ENCODE measurements around the gene GRIP2. TPM values are rescaled to one million over a fixed set of nuclear protein-coding genes. Genes with fewer than 3 reads are reported as not detected.

GRIP2 gene
- total and polyA plus RNA-seq, 2 donors (not counting 3 experiments of a cell fraction or from before 2014, with no cell fraction given) = not detected

DNA sequence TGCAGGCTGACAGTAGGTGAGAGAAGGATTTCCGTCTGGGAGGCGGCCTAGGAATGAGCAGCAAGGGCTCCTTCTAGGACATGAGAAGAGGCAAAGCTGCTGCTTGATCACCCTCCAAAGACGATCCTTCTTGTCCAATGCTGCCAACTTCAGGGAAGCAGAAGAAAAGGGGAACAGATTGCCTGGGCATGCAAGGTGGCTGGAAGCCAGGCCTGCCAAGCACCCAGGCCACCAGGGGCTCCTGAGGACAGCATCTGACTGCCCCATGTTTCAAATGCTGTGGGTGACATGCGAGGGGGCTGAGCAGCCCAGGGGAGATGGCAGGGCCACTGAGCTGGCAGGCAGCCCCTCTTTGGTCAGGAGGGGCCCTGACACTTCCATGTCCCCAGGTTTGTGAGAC lies 3.3 kb upstream of the GRIP2 start:
- DNase-seq (ENCODE audit: low read depth, low spot score) = no peak
- no peak overlapping the region for H3K4me2 ChIP-seq (ENCODE audit: insufficient read depth, low read length)
- POLR2A ChIA-PET = no interaction called here
- peaks cover 0 to 3% of the 10 kb centered on the region in 2 experiments for H3K27me3 ChIP-seq (ENCODE audit: control insufficient read depth in 2 of 2, insufficient read depth in 2 of 2, low read length in 2 of 2)
- no peak overlapping the region for H3K9ac ChIP-seq (replicated peaks; ENCODE audit: extremely low read depth, insufficient read depth, low read length)
- no peak for TF ChIP-seq POLR2AphosphoS5 (IDR thresholded peaks at IDR 0.05; ENCODE audit: insufficient read depth, low read depth, low read length)
- no peak for TF ChIP-seq JUN (IDR thresholded peaks at IDR 0.05; ENCODE audit: borderline replicate concordance, insufficient read depth, insufficient read length, low read depth)
- no peak for TF ChIP-seq FOS (IDR thresholded peaks at IDR 0.05; ENCODE audit: borderline replicate concordance, insufficient read depth, low read length)
- TF ChIP-seq EZH2 (IDR thresholded peaks at IDR 0.05; ENCODE audit: borderline replicate concordance, low read depth, low read length, severe bottlenecking) = no peak
- TF ChIP-seq POLR2A (IDR thresholded peaks at IDR 0.05; ENCODE audit: low read depth, low read length) = no peak
- TF ChIP-seq, protein P1, sequence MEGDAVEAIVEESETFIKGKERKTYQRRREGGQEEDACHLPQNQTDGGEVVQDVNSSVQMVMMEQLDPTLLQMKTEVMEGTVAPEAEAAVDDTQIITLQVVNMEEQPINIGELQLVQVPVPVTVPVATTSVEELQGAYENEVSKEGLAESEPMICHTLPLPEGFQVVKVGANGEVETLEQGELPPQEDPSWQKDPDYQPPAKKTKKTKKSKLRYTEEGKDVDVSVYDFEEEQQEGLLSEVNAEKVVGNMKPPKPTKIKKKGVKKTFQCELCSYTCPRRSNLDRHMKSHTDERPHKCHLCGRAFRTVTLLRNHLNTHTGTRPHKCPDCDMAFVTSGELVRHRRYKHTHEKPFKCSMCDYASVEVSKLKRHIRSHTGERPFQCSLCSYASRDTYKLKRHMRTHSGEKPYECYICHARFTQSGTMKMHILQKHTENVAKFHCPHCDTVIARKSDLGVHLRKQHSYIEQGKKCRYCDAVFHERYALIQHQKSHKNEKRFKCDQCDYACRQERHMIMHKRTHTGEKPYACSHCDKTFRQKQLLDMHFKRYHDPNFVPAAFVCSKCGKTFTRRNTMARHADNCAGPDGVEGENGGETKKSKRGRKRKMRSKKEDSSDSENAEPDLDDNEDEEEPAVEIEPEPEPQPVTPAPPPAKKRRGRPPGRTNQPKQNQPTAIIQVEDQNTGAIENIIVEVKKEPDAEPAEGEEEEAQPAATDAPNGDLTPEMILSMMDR (IDR thresholded peaks at IDR 0.05; ENCODE audit: extremely low read depth in 1 of 2, insufficient read depth in 1 of 2, low read depth in 1 of 2, low read length in 2 of 2) = no peak
- TF ChIP-seq, protein P2, sequence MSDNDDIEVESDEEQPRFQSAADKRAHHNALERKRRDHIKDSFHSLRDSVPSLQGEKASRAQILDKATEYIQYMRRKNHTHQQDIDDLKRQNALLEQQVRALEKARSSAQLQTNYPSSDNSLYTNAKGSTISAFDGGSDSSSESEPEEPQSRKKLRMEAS (IDR thresholded peaks at IDR 0.05; ENCODE audit: insufficient read depth, insufficient read length) = no peak
- no peak for TF ChIP-seq MYC (IDR thresholded peaks at IDR 0.05; ENCODE audit: low read depth, low read length)
- no peak for TF ChIP-seq GATA2 (IDR thresholded peaks at IDR 0.05; ENCODE audit: insufficient read depth, insufficient read length, low read depth, low read length)
- H3K4me1 ChIP-seq (ENCODE audit: control insufficient read depth, extremely low read depth, insufficient read depth, low read length) = no peaks in the 10 kb centered on the region
- dilution Hi-C loops (cut with MboI; ENCODE audit: extremely low pct_ligation_motif_present, low sequenced_read_pairs) = no loop called here
- H3K36me3 ChIP-seq (ENCODE audit: control insufficient read depth in 2 of 2, extremely low read depth in 1 of 2, insufficient read depth in 2 of 2, low read length in 2 of 2) = no peaks in the 10 kb centered on the region
- FAIRE-seq = no peak
- no peak overlapping the region for H3K27ac ChIP-seq (ENCODE audit: insufficient read depth, low read depth, low read length)
- no peaks in the 10 kb centered on the region for H4K20me1 ChIP-seq (replicated peaks; ENCODE audit: control insufficient read depth, extremely low read depth, insufficient read depth, low read length)
- H3K9me3 ChIP-seq (replicated peaks; ENCODE audit: control insufficient read depth, insufficient read depth, low read length) = no peaks in the 10 kb centered on the region
- intact Hi-C loops (cut with micrococcal nuclease) = no loop called here
- H3K4me3 ChIP-seq (replicated peaks in 1 of 3; ENCODE audit: insufficient read depth in 1 of 3, low read depth in 1 of 3, low read length in 3 of 3) = no peak overlapping the region
- no peaks in the 10 kb centered on the region for H3K79me2 ChIP-seq (ENCODE audit: control insufficient read depth, insufficient read depth, low read length)
- BruUV-seq (replicated peaks) = no TSS peak
- CTCF ChIA-PET = interaction anchor here (1.2 to 2.1 kb wide), 2 partner anchors 250 to 340 kb away, joined by 3 to 8 read pairs; no protein-coding TSS in a partner anchor
- H3K9me1 ChIP-seq (replicated peaks; ENCODE audit: control insufficient read depth, extremely low read depth, insufficient read depth, low read length) = no peaks in the 10 kb centered on the region
- no peak overlapping the region for H2AFZ ChIP-seq (ENCODE audit: low read depth, low read length)

Data from endothelial cell of umbilical vein (primary cell).